Measurements from ENCODE around the gene DLL1. TPM values are rescaled to one million over a fixed set of nuclear protein-coding genes. Genes with fewer than 3 reads are reported as not detected.

The DLL1 gene
- total RNA-seq, 1 experiment from 2014 or later = 2.8 TPM

GRCh38 chr6:170248861-170249600 lies 41.8 kb downstream of the DLL1 start:
- no peak overlapping the region for H2BK20ac ChIP-seq (ENCODE audit: low read depth, low read length, poor library complexity, severe bottlenecking)
- no CpG with 5 or more reads among the region's 27 CpGs for WGBS (ENCODE audit: extremely low coverage, insufficient read length, low lambda C conversion rate)
- H3K27me3 ChIP-seq (ENCODE audit: insufficient read depth, low read length) = no peaks in the 10 kb centered on the region

More at GRCh38 chr6:170248861-170249600, 41.8 kb downstream of the DLL1 start:
- Histone ChIP-seq H3K4ac (ENCODE audit: low read depth, low read length) (no peak overlapping the region), H3K4me2 (ENCODE audit: insufficient read depth, insufficient read length, low read length) (no peak overlapping the region), H2AK5ac (ENCODE audit: insufficient read length, low read length) (no peak overlapping the region), H3K79me2 (ENCODE audit: insufficient read depth, low read length) (no peaks in the 10 kb centered on the region), H4K5ac (ENCODE audit: insufficient read length, low read depth, low read length) (no peak overlapping the region), H4K91ac (ENCODE audit: insufficient read length, low read depth, low read length) (no peak overlapping the region), H2BK12ac (ENCODE audit: insufficient read length, low read depth, low read length) (no peak overlapping the region), H3K23ac (ENCODE audit: insufficient read length, low read depth, low read length) (no peak overlapping the region), H4K20me1 (ENCODE audit: control insufficient read depth, insufficient read depth, insufficient read length) (no peaks in the 10 kb centered on the region), H3K18ac (ENCODE audit: insufficient read length, low read depth, low read length) (no peak overlapping the region), H3K56ac (ENCODE audit: insufficient read length, low read depth, low read length) (no peak overlapping the region), H2BK120ac (ENCODE audit: low read depth, low read length, poor library complexity, severe bottlenecking) (no peak overlapping the region), H4K8ac (replicated peaks; ENCODE audit: insufficient read length, low read depth, low read length) (no peak overlapping the region), H3K79me1 (ENCODE audit: insufficient read depth, low read depth, low read length, poor library complexity, severe bottlenecking) (no peaks in the 10 kb centered on the region), H3K4me1 (ENCODE audit: insufficient read depth, low read length) (no peaks in the 10 kb centered on the region), H2AFZ (ENCODE audit: low read length) (no peak overlapping the region), H2BK5ac (ENCODE audit: insufficient read length, low read length) (no peak overlapping the region), H3K27ac (ENCODE audit: insufficient read length, low read depth, low read length) (no peak overlapping the region), H3K23me2 (ENCODE audit: insufficient read length, low read depth, low read length, poor library complexity, severe bottlenecking) (no peaks in the 10 kb centered on the region), H3K14ac (ENCODE audit: insufficient read depth, low read length) (no peak overlapping the region), H3K9me3 (ENCODE audit: control insufficient read depth, low read depth, low read length) (no peaks in the 10 kb centered on the region), H3K9ac (ENCODE audit: extremely low read depth, insufficient read length, low read length) (no peak overlapping the region), H2BK15ac (ENCODE audit: low read depth, low read length) (no peak overlapping the region), H3T11ph (ENCODE audit: low read length) (no peak overlapping the region)
- Mint-ChIP-seq H3K4me3 (no peak overlapping the region), H3K36me3 (ENCODE audit: insufficient read depth in 1 of 3, low read depth in 3 of 3) (no peaks in the 10 kb centered on the region; a peak in 1 of 7 replicates), H3K27ac (no peak overlapping the region; a peak in 1 of 7 replicates), H3K4me1 (peaks cover 4 to 17% of the 10 kb centered on the region in 2 experiments), H3K27me3 (ENCODE audit: low read depth) (peaks cover 2% of the 10 kb centered on the region), H3K9me3 (no peaks in the 10 kb centered on the region)
- no peak for TF ChIP-seq CTCF (conservative IDR thresholded peaks at IDR 0.05)
- no peak for DNase-seq
